ENCODE data around the gene MAP2K3. TPM values are rescaled to one million over a fixed set of nuclear protein-coding genes. Genes with fewer than 3 reads are reported as not detected.

MAP2K3 gene
- total and polyA plus RNA-seq, 4 donors, result 36.4 to 111 (median 76.7) TPM

DNA sequence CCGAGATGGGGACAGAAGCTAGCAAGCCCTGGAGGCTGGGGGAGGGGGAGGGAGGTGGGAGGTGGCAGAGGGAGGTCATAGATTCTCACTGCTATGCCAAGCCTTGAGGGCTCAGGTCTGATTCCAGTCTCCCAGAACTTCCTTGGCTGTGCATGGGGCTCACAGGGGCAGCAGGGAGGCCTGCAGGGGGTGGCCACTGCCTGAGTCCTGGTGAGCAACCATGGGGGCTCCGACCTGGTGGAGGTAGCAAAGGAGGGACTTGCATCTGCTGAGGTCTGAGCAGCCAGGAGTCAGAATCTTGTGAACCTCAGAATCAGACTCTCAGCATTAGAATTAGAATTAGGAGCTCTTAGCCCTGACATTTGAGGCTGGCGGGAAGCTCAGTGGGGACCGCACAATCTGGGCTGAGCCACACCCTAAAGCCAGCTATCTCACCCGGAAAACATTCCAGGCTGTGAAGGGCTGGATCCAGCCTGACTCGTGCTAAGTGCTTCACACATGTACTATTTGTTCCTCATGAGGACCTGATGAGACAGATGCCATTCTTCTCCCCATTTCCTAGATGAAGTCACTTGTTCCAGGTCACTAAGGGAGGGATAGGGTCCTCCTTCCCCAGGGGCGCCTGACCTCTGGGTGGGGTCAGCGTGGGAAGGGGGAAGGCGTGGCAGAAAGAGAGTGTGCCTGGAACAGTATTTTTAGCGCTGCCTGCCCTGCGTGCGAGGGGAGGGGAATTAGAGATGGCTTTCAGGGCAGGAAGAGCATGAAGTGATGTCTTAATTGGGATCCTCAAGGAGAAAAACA lies 74.4 kb downstream of the MAP2K3 start:
- H3K27me3 ChIP-seq (ENCODE audit: control insufficient read depth in 3 of 3, insufficient read depth in 3 of 3, low read length in 2 of 3), result no peaks in the 10 kb centered on the region
- ATAC-seq (ENCODE audit: insufficient read depth, low FRiP score) (no peak), DNase-seq (peak in 1 of 3 donors; percentile 14)
- 60 to 75% methylated on average over 12 of the region's 12 CpGs for WGBS, 2 donors
- peaks cover 0 to 7% (median 0%) of the 10 kb centered on the region in 5 donors for H3K4me1 ChIP-seq (ENCODE audit: control insufficient read depth in 5 of 5, insufficient read depth in 5 of 5, low read length in 5 of 5)
- no peak overlapping the region for H3K9ac ChIP-seq (ENCODE audit: insufficient read depth in 1 of 2, low read length in 2 of 2)
- TF ChIP-seq, protein P1, sequence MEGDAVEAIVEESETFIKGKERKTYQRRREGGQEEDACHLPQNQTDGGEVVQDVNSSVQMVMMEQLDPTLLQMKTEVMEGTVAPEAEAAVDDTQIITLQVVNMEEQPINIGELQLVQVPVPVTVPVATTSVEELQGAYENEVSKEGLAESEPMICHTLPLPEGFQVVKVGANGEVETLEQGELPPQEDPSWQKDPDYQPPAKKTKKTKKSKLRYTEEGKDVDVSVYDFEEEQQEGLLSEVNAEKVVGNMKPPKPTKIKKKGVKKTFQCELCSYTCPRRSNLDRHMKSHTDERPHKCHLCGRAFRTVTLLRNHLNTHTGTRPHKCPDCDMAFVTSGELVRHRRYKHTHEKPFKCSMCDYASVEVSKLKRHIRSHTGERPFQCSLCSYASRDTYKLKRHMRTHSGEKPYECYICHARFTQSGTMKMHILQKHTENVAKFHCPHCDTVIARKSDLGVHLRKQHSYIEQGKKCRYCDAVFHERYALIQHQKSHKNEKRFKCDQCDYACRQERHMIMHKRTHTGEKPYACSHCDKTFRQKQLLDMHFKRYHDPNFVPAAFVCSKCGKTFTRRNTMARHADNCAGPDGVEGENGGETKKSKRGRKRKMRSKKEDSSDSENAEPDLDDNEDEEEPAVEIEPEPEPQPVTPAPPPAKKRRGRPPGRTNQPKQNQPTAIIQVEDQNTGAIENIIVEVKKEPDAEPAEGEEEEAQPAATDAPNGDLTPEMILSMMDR (IDR thresholded peaks at IDR 0.05; ENCODE audit: control extremely low read depth, extremely low read depth), result no peak
- H3K27ac ChIP-seq (ENCODE audit: low read depth in 1 of 2, low read length in 1 of 2), result no peak overlapping the region
- H3K36me3 ChIP-seq (ENCODE audit: control insufficient read depth in 4 of 4, insufficient read depth in 4 of 4, low read length in 4 of 4), result no peaks in the 10 kb centered on the region
- H3K4me3 ChIP-seq, result no peak overlapping the region
- no peaks in the 10 kb centered on the region for H3K9me3 ChIP-seq (ENCODE audit: control insufficient read depth in 4 of 4, insufficient read depth in 3 of 4, low read length in 3 of 4)

DNA sequence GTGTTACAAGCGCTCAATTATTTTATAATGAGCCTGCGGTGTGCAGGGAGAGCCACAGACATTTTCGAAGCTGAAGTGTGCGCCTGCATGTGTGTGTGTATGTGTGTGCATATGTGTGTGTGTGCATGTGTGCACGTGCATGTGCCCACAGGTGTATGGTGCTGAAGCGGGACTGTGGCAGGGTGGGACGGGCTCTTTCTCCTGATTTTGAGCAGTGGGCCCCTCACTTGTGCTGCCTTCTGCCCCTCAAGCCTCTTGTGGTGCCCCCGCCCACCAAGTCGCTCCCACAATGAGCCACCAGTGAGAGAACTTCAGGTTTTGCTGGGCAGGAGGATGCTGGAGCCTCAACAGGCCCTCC lies 75.0 kb downstream of the MAP2K3 start:
- WGBS, 2 donors, result 81 to 83% methylated on average over 9 of the region's 9 CpGs
- DNase-seq, result no peak
- Histone ChIP-seq H3K27ac (ENCODE audit: low read depth in 1 of 2, low read length in 1 of 2) (no peak overlapping the region), H3K27me3 (ENCODE audit: control insufficient read depth in 3 of 3, insufficient read depth in 3 of 3, low read length in 2 of 3) (no peaks in the 10 kb centered on the region), H3K36me3 (ENCODE audit: control insufficient read depth in 4 of 4, insufficient read depth in 4 of 4, low read length in 4 of 4) (no peaks in the 10 kb centered on the region), H3K4me1 (ENCODE audit: control insufficient read depth in 5 of 5, insufficient read depth in 5 of 5, low read length in 5 of 5) (peaks cover 0 to 7% (median 0%) of the 10 kb centered on the region in 5 donors), H3K9me3 (ENCODE audit: control insufficient read depth in 4 of 4, insufficient read depth in 3 of 4, low read length in 3 of 4) (no peaks in the 10 kb centered on the region), H3K9ac (ENCODE audit: insufficient read depth in 1 of 2, low read length in 2 of 2) (no peak overlapping the region), H3K4me3 (no peak overlapping the region)
- ATAC-seq (ENCODE audit: insufficient read depth, low FRiP score), result no peak
- TF ChIP-seq, protein P1 (IDR thresholded peaks at IDR 0.05; ENCODE audit: control extremely low read depth, extremely low read depth), result no peak

DNA sequence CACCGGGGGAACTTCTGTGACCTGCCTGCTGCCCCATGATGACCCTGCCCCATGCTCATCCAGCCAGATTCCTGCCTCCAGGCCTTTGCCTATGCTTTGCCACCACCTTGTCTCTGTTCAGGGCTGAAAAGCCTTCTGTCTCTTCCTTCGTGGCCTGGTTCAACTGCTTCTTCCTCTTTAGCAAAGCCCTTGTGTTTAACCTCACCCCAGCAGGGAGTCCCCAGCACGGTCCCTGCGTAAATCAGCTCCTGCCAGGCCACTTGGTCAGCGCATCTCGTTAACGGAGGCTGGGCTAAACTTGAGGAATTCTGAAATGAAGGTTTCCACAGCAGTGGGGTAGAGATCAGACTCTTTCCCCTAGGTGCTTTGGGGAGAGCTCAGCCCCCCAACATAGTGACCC lies 75.5 kb downstream of the MAP2K3 start:
- peaks cover 0 to 7% (median 0%) of the 10 kb centered on the region in 5 donors for H3K4me1 ChIP-seq (ENCODE audit: control insufficient read depth in 5 of 5, insufficient read depth in 5 of 5, low read length in 5 of 5)
- 52 to 61% methylated on average over 7 of the region's 7 CpGs for WGBS, 2 donors
- no peak overlapping the region for H3K4me3 ChIP-seq
- ATAC-seq (ENCODE audit: insufficient read depth, low FRiP score) (no peak), DNase-seq (no peak)
- no peaks in the 10 kb centered on the region for H3K27me3 ChIP-seq (ENCODE audit: control insufficient read depth in 3 of 3, insufficient read depth in 3 of 3, low read length in 2 of 3)
- no peaks in the 10 kb centered on the region for H3K9me3 ChIP-seq (ENCODE audit: control insufficient read depth in 4 of 4, insufficient read depth in 3 of 4, low read length in 3 of 4)
- TF ChIP-seq, protein P1 (IDR thresholded peaks at IDR 0.05; ENCODE audit: control extremely low read depth, extremely low read depth), result no peak
- H3K36me3 ChIP-seq (ENCODE audit: control insufficient read depth in 4 of 4, insufficient read depth in 4 of 4, low read length in 4 of 4), result no peaks in the 10 kb centered on the region
- no peak overlapping the region for H3K27ac ChIP-seq (ENCODE audit: low read depth in 1 of 2, low read length in 1 of 2)
- no peak overlapping the region for H3K9ac ChIP-seq (ENCODE audit: insufficient read depth in 1 of 2, low read length in 2 of 2)
